COR-L47 (cell line): Measurements from ENCODE around the gene EML5.

Experiments used
- DNase-seq: peaks from one replicate; lab custom pipeline; 2025; lab: John Stamatoyannopoulos, UW

EML5 gene

DNA sequence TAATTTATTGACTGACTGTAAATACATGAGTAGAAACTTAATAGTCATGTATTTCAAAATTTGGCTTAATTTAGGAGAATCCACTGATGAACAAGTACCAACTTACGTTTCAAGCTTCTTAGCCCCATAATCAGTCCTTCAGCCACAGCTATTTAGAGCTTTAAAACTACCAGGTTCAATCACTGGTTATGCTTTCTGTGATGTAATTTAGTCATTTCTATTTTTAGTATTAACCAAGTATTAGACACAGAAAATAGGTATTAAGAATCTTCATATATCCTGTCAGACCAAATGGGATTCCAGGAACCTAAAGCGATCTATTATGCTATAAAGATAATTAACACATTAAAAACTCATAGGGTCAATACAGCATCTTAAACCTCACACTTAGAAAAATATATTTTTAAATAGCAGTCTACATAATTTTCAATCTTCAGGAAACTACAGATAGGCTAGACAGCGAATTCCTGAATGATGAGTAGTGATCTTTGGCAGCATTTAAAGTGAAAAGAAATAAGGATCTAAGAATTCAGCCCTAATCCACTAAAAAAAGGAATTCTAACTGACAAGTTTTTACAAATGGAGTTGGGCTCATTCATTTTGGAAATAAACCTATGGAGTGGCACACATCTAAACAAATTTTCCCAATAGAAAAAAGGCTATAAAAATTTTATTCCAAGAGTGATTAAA, 178.4 kb downstream of the EML5 start:
- DNase-seq: no peak

DNA sequence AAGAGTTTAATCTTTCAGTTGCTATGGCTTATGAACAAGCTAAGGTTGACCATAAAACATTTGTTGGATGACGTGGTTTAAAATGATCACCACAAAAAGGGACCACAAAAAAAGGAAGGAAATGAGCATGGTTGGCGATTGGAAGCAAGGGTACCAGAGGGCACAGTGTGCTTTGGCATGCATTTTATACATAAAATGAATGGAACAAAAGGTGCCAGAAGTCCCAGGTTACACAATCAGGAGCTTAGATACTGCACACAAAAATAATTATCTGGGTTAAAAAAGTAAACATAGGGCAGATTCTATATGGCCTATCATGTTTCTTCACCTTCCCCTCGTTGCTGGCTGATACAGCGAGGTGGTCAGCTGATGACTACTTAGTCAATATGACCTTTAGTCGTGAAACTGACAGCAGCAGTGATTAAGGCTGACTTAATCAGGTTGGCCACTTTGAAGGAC, 179.2 kb downstream of the EML5 start:
- no peak for DNase-seq

DNA sequence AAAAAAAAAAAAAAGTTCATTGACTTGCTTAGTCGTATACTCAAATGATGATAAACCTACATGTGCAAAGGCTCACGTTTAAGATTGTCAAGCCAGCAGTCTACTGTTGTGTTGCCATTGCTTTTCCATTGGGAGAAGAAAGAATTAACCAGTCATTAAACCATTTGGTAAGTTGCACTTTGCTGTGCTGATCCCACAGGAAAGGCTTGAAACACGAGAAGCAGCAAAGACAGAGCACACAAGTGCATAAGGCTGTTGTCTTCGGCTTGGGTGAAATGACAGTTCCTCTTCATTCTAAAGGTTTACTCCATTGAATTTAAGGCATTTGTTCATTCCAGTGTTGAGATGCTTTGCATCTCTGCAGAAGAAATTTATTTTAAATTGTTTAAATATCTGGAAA, 179.8 kb downstream of the EML5 start:
- no peak for DNase-seq

DNA sequence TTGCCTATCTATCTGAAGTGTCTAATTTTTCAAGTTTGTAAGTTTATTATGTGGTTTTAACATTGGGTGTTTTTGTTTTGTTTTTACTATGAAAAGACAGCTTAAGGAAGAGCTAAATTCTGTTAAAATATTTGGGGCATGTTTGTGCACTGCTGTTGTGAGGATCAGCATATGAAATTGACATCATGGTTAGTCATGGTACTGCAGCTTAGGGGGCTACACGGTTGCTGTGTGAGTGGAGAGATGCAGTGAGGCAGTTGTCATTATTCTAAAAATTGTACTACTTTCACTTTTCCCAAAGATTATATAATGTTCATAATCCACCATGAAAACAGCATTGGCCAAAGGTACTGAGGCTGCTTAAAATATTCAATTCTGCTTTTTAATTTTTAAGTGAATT, 180.9 kb downstream of the EML5 start:
- DNase-seq: no peak

DNA sequence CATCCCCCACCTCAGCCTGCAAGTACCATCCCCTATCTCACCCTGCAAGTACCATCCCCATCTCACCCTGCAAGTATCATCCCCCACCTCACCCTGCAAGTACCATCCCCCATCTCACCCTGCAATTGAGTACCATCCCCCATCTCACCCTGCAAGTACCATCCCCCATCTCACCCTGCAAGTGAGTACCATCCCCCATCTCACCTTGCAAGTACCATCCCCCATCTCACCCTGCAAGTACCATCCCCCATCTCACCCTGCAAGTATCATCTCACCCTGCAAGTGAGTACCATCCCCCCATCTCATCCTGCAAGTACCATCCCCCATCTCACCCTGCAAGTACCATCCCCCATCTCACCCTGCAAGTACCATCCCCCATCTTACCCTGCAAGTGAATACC, 184.9 kb downstream of the EML5 start:
- DNase-seq: no peak

DNA sequence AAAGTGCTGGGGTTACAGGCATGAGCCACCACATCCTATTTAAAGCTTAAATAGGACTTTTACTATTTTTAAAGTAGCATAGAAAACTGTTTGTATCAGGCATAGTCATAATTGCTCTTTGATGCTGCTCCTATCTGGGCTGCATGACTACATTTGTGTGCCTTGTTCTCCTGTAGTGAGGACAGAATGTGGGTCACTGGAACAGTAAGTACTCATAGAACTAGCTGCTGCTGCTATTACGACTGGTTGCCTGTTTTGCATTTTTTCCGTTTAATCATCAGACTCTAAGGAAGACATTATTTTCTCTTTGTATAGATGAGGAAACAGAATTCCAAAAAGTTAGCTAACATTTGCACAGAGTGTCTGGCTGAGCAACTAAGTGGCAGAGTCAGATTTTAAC, 187.2 kb downstream of the EML5 start:
- DNase-seq: no peak

DNA sequence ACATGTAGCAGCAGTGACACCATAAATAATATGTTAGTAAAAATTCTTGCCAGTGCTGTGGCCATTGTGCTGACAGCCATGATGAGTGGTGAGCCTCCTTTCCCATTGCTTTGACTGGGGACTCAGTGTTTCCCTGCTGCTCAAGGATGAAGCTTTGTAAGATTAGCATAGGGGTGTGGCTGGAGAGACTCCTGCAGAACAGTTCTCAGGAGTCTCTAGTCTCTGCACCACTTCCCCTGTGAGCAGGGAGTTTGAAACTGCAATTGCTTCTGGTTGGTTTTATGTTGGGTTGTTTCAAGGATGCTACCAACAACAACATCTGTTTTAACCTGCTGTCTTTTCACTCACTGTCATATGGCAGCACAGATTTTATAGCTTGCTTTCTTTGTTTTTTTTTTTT, 188.5 kb downstream of the EML5 start:
- DNase-seq: no peak

DNA sequence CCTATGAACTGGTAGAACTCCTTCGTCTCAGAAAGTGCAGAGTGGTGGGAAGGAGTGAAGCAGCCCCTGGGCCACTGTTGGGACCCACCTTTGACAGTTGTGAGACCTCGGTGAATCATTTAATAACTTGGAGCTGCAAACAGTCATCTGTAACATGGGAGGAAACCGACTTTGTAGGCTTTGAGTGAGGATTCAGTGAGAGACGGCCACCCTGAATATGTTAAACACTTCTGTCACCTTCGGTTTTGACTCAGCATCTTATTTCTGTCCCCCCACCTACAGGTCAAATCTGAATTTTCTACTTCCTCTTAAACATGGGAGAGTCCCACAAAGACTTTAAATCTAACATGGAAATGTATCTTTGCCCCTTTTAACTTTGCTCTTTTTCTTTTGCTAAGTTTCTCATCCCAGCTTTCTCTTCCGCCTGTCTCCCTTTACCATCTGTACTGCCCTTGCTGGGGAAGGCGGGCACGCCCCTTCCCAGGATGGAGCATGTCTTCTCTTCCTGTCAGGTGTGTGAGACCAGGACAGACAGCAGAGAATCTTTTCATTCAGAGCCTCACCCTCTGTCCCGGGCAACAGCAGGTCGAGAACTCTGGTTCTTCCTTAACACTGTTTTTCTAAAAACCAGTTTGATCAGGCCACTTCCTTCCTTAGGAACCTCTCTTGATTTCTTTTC, 192.9 kb downstream of the EML5 start:
- no peak for DNase-seq

DNA sequence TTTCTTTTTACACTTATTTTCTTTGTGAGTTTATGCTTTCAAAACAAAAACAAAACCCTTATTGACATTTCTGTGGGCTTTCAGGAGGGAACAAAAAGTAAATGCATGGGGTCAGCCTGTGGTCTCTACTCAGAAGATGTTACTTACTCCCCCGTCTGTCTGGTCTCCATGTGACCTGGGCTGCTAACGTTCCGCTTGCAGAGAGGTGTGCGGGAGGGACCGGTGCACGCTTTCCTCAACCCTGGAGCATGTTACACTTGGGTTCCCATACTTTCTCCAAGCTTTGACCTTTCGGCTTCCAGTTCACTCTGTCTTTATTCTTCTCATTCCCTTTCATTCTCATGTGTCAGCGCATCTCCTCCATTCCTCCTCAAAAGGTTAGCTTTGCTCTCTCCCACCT, 193.4 kb downstream of the EML5 start:
- DNase-seq: no peak

DNA sequence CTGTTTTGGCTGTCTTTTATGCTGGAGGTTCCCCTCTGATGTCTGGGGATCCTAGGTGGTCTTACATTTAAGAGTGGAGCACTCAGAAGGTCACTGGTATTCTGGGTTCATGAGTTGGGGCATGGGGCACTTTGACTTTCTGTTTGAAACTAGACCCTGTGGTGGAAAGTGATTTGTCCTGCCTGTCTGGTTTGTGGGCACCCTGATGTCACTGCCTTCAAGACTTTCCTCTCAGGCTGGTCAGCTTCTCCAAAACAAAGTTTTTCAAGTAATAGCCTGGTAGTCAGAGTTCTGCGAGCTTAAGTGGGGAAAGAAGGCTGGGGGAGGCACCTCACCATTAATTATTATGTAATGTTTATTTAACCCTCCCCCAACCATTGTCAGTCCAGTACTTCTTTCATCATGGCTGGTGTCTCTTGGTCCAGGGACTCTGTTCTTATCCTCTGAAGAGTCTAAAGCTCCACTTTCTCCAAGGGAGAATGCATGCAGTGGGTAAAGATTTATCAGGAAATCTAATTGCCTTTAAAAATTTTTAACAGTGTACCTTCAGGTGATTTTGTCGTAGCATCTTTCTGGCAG, 194.6 kb downstream of the EML5 start:
- DNase-seq: no peak

DNA sequence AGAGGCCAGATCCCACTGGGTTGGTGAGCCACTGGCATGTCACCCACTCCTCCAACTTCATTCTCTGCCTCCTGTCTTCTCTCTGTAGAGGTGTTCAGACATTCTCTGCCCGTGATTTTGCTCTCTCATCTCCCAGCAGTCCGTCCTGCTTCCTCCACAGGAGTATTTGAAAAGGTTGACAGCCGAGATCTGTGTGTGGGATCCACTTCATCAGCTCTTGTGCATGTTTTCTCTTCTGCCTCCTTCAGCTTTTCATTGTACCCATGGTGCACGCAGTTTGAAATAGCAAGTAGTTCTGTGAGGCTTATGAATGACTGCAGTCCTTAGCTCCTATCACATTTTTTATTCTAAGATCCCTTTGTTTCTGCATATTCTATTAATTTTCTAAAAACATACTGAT, 195.2 kb downstream of the EML5 start:
- DNase-seq: no peak

DNA sequence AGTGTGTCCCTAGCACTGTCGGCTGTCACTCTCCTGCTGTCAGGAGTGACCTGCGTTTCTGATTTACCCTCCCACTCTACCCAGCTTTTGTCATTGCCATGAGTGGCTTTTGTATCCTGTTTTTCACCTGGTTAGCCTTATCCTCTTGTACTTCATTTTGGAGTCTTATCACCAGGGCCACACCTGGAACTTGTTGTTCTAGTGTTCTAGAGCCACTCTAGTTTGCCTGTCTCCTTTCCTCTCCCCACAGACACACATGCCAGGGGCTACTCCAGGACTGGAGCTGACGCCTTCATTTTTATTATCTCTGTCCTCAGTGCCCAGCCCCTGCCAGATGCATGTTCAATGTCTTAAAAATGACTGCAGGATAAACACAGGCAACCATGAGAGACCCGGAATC, 195.7 kb downstream of the EML5 start:
- no peak for DNase-seq

DNA sequence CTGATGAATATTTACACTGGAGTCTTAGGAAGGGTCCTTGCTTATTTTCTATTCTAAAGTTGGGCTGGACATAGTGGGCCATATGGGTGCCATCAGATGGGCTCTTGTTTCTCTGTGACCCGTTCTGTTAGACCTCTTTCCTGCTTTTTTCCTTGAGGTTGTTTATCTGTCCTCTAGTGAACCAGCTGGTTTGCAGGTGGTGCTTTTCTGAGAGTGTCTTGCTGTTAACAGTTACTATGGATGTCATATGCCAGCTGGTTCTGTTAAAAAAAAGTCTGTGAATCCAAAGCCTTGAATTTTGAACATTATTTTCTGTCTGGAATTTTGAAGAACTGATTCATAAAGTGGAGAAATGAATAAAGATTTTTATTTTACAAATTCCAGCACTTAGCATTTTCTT, 200.7 kb downstream of the EML5 start:
- no peak for DNase-seq

DNA sequence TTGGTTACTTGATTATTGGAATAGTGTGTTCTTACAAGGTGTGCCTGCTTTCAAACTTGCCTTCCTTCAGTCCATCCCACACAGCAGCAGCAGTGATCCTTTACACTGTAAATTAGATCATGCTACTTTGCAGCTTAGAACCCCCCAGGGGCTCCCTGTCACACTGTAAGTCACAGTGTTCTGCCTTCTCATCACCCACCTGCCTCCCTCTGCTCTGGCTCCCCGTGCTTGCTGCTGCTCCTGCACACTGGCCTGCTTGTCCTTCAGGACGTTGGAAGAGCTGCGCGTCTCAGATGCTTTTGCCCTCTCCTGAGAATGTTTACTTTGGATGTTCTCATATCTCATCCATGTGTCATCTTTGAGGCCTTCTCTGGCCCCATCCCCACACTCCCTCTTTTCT, 202.6 kb downstream of the EML5 start:
- DNase-seq: no peak

DNA sequence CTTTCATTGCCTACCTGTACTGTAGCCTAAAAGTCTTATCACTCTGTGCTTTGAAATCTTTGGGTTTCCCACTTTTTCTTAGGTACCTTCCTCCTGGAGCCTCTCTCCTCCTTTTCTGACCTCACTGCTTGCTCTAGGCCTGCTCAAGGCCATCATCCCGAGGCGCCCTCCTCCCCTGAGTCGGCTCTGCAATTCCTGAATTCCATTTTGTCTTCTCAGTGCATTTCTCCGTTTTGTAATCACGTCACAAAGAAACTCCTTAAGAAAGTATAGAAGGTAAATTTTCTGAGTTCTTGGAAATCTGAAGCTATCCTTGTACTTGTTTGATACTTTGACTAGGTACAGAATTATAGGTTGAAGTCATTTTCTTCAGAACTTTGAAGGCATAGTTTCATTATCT, 204.7 kb downstream of the EML5 start:
- DNase-seq: no peak

DNA sequence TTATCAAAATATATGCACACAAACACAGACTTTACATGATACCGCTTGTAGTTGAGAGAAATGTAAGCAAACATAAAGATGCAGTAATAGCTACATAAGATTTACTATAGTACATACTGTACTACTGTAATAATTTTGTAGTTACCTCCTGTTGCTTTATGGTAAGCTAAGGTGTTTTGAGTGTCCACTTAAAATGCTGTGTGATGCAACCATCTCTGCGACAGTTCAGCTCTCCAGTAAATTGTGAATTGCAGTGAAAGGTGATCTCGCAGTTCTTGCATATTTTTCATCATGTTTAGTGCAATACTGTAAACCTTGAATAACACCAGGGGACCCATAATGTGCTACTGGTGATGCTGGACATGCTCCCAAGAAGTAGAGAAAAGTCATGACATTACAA, 208.3 kb downstream of the EML5 start:
- DNase-seq: no peak

DNA sequence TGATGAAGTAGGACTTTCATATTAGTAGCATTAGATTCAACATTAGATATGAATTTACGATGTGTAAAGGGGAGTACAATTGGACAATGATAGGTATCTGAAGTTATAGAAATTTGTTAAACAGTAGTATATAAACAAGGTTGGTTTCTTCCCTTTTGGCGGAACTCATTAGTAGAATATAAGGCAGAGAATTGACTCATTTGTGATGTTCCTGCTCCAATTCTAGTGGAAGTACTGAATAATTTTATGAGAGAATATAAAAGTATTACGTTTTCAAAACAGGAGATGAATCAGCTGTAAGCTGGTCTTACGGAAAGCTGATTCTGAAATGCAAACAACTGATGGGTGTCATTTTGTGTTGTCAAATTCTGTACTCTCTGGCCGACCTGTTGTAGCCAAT, 216.5 kb downstream of the EML5 start:
- DNase-seq: no peak

DNA sequence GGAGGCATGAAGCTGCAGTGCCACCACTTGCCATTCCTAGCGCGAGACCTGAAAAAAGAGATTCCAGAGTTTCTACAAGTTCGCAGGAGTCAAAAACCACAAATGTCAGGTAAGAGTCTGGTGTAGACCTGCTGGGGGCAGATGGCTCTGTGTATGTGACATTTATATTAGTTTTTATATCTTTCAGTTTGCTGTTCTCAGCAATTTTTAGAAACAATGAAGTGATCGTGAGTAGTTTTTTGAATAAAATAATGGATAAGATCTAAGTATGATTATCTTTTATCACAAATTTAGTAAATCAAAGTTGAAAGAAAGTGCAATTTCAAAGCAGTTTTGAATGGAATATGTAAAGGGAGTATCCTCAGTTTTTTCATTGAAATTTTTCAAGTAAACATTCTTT, 220.6 kb downstream of the EML5 start:
- no peak for DNase-seq

DNA sequence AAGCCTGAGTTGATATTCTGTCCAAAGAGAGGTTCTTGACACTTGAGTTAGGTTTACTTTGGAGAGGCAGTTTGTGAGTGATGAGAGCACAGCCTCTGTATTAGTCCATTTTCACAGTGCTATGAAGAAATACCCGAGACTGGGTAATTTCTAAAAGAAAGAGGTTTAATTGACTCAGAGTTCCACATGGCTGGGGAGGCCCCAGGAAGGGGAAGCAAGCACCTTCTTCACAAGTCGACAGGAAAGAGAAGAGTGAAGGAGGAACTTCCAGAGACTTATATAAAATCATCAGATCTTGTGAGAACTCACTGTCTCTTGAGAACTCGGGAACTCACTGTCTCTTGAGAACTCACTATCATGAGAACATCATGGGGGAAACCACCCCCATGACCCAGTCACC, 224.6 kb downstream of the EML5 start:
- DNase-seq: no peak

DNA sequence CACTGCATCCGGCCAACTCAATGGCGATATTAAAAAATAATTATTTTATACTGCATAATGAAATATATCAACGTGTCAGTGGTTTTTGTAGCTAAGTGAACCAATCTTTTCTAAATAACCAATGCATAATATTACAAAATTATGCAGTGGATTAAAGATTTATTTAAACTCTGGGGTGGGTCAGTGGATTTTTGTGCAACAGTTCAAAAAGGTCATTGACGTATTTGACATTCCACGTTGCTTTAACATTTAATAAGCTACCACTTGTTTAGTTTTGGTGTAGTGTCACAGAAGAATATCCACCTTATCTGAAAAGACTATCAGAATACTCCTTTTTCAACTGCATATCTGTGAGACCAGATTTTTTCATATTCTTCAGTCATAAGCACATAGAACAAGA, 227.3 kb downstream of the EML5 start:
- DNase-seq: no peak

DNA sequence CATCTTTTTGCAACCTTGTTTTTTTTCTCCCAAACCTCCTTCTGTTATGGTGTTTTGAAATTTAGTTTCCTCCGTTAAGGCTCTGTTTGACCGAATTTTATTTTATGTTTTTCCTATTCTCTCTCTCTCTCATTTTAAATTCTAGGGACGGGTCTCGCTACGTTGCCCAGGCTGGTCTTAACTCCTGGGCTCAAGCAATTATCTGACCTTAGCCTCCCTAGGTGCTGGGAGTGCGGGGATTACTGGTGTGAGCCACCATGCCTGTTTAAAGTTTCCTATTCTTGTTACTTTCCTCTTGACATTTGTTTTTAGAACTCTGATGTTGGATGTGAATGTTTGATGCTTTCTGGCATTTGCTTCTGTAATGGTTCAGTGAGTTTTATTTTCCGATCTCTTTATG, 228.9 kb downstream of the EML5 start:
- DNase-seq: no peak

DNA sequence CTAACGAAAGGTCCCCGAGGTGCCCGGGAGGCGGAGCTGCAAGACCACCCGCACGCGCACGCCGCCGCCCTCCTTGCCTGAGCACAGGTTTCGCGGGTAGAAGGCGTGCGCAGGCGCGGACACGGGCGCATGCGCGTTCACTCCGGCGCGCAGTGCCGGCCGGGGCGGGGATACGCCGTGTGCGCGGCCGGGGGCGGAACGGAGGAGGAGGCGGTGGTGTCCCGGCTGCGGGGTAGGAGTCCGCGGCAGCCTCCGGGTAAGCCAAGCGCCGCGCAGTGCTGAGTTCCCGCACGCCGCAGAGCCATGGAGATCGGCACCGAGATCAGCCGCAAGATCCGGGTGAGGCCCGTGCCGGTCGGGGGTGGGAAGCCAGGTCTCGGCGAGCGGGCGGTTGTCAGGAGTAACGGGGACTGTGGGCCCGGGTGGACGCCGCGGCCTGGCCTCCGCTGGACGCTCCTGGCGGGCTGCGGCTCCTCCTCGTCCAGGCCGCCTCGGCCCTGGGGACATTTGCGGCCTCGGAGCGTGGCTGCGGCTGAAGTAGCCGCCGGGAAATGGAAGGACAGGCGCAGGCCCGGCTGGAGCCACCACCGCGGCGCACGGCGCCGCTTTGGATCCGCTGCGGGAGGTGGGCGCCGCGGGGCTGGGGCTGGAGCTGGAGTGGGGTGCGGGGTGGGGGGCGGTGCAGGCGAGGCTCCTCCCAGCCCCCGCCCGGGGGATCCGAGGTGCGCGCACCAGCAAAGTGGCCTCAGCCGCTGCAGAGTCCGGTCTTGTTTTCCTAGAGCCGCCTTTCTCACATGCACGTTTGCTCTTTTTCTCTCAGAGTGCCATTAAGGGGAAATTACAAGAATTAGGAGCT, 229.7 kb downstream of the EML5 start, which contains the start of gene ZC3H14:
TSS of gene ZC3H14 (plus strand) at position 207 of the 856 bp plus-strand sequence. CDS start at position 304, 97 bp downstream.
- peak; percentile 86 for DNase-seq

DNA sequence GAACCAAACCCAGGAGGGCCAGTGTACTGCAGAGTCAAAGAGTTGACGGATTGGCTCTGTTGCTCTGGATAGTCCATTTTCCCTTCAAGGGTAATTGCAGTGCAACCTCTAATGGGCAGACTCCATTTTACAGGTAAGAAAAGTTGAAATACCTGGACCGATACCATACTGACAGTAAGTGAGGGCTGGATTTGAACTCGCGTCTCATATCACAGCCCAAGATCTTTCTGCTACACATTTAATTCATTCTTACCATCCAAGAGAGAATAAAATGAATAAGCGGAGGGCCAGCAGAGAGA, 230.3 kb downstream of the EML5 start:
- DNase-seq: no peak
